GM12864 (cell line): ENCODE measurements around the gene PSAP.

Source experiments
- DNase-seq: peaks from one replicate; pipeline ENCODE4 v3.0.0-alpha.2; 2011; ENCODE audit warnings: low read depth
- H3K4me3 ChIP-seq: 2 replicates; pipeline ENCODE4 v1.5.1; 2011; ENCODE audit warnings: mild to moderate bottlenecking, low read depth, low read length, control low read depth
- TF ChIP-seq, protein P1 (sequence below): IDR thresholded peaks from 2 replicates; pipeline ENCODE4 v1.5.1; 2011; ENCODE audit warnings: low read depth, mild to moderate bottlenecking, moderate library complexity, low read length, control low read depth, inconsistent platforms; ENCODE audit errors: missing control alignments

Gene PSAP

DNA sequence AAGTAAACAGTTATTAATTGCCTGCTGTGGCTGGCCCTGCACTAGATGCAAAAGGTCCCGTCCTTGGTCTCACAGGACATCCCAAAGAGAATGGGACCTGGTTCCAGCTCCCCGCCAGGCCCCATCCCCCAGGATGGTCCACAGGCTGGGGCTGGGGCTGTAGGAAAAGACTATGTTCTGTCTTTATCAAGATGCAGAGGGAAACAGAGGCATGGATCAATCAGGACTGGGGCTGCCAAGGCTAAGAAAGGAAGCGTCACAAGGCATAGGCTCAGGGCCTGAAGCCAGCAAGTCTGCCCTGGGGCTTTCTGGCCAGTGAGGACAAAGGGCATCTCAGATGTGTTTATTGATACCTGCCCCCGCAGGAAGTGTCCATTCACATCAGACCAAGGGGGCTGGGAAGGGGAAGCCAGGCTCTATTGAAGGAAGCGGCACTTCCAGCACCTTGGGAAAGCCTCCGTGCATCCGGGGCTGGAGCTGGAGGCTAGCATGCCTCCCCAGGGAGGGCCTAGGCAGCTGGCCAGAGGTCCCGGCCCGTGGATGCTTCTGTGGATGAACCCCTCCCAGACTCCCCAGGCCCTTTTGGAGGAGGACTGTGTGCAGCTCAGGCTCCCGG, 83.5 kb downstream of the PSAP start:
- DNase-seq, result no peak
- no peak overlapping the region for H3K4me3 ChIP-seq
- TF ChIP-seq, protein P1, sequence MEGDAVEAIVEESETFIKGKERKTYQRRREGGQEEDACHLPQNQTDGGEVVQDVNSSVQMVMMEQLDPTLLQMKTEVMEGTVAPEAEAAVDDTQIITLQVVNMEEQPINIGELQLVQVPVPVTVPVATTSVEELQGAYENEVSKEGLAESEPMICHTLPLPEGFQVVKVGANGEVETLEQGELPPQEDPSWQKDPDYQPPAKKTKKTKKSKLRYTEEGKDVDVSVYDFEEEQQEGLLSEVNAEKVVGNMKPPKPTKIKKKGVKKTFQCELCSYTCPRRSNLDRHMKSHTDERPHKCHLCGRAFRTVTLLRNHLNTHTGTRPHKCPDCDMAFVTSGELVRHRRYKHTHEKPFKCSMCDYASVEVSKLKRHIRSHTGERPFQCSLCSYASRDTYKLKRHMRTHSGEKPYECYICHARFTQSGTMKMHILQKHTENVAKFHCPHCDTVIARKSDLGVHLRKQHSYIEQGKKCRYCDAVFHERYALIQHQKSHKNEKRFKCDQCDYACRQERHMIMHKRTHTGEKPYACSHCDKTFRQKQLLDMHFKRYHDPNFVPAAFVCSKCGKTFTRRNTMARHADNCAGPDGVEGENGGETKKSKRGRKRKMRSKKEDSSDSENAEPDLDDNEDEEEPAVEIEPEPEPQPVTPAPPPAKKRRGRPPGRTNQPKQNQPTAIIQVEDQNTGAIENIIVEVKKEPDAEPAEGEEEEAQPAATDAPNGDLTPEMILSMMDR, result no peak

DNA sequence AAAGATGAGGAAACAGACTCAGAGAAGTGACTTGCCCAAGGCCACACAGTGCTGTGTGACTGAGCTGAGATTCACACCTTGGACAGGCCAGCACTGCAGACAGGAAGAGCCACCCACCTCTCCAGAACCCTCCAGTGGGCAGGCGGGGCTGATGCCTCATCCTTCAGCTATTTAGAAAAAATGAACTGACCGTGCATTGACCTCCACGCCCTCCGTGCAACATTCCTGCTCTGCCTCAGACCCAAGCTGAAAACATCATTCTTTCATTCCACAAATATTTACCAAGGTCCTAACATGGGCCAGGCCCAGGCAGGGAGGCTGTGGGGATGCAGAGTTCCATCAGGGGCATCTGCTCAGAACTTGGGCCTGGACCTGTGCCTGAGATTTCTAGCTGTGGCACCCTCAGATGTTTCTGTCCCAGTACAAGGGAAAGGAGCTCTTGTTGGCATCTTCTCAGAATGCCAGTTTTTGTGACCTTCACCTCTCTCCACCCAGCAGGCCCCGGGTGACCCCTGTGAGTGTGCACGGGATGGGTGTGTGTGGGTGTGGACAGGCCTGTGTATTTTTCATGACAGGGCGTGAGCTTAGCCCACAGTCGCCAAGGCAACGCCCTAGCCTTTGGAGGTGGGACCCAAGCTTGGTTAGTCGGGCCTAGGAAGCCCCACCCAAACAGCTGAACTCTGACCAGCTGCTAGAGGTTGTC, 84.2 kb downstream of the PSAP start:
- TF ChIP-seq, protein P1, result no peak
- DNase-seq, result peak; percentile 47
- H3K4me3 ChIP-seq, result no peak overlapping the region
